H1 (cell line): ENCODE measurements around the gene FEV. TPM values are rescaled to one million over a fixed set of nuclear protein-coding genes. Genes with fewer than 3 reads are reported as not detected.
A peak's percentile ranks its signal among the peaks of the same experiment; 100 is the strongest.

Source experiments
- CTCF ChIA-PET: fragments of 300-600 bp; sonication (Branson Sonifier 250); formaldehyde crosslinking; loops from one replicate; lab custom pipeline; 2021; ENCODE audit not compliant: partially characterized antibody; lab: Charles Lee
- POLR2A ChIA-PET: fragments of 300-600 bp; sonication (Branson Sonifier 250); formaldehyde crosslinking; loops from one replicate; lab custom pipeline; 2021; ENCODE audit warnings: inconsistent platforms; ENCODE audit not compliant: partially characterized antibody; lab: Charles Lee
- DNase-seq, 2 experiments: peaks; one replicate each; pipeline versions ENCODE4 v3.0.0 to v3.0.0-alpha.2; 2010 to 2022; ENCODE audit warnings: low spot score in 2 of 2, low read depth in 1 of 2, mixed read lengths in 1 of 2
- FAIRE-seq: peaks from 2 replicates; lab custom pipeline; 2011; peaks lifted over from hg19 to GRCh38; lab: Jason Lieb, UNC
- H2AFZ ChIP-seq: 2 replicates; pipeline ENCODE4 v1.8.1; 2012; ENCODE audit warnings: low read length, inconsistent platforms
- H2AK5ac ChIP-seq: 2 replicates; pipeline ENCODE4 v1.6.1; 2013; ENCODE audit warnings: low read depth, low read length
- H2BK120ac ChIP-seq: replicated peaks from 2 replicates; pipeline ENCODE3; 2013; ENCODE audit warnings: low read depth, low read length, inconsistent platforms
- H2BK12ac ChIP-seq: 2 replicates; pipeline ENCODE4 v1.6.1; 2013; ENCODE audit warnings: low read depth, low read length
- H2BK15ac ChIP-seq: 2 replicates; pipeline ENCODE4 v1.6.1; 2013; ENCODE audit warnings: low read length
- H2BK20ac ChIP-seq: 2 replicates; pipeline ENCODE4 v1.6.1; 2013; ENCODE audit warnings: low read length
- H2BK5ac ChIP-seq: 2 replicates; pipeline ENCODE4 v1.6.1; 2013; ENCODE audit warnings: low read depth, low read length
- H3K14ac ChIP-seq: 2 replicates; pipeline ENCODE4 v1.6.1; 2013; ENCODE audit warnings: inconsistent platforms; ENCODE audit not compliant: insufficient read length
- H3K18ac ChIP-seq: 2 replicates; pipeline ENCODE4 v1.6.1; 2013; ENCODE audit warnings: low read length; ENCODE audit errors: extremely low read depth
- H3K23ac ChIP-seq: 2 replicates; pipeline ENCODE4 v1.6.1; 2013; ENCODE audit warnings: inconsistent platforms; ENCODE audit not compliant: insufficient read length
- H3K23me2 ChIP-seq: 2 replicates; pipeline ENCODE4 v1.6.1; 2013; ENCODE audit warnings: low read depth, low read length
- H3K27ac ChIP-seq: 2 replicates; pipeline ENCODE4 v1.6.1; 2011; ENCODE audit warnings: low read depth, low read length, inconsistent platforms
- H3K27me3 ChIP-seq, 4 experiments: replicated peaks in 1 of 4; 1 replicate in 1 of 4; 2 replicates in 3 of 4; pipeline versions ENCODE4 v1.6.1 to v1.8.1; 2011 to 2013; ENCODE audit warnings: low read length in 3 of 4, mild to moderate bottlenecking in 3 of 4, inconsistent platforms in 2 of 4, mixed read lengths in 2 of 4, moderate library complexity in 1 of 4; ENCODE audit not compliant: control insufficient read depth in 3 of 4, insufficient read depth in 3 of 4; ENCODE audit errors: extremely low read depth in 1 of 4
- H3K36me3 ChIP-seq, 4 experiments: 2 replicates each; pipeline versions ENCODE4 v1.6.1 to v1.8.1; 2011 to 2013; ENCODE audit warnings: mild to moderate bottlenecking in 4 of 4, low read length in 3 of 4, moderate library complexity in 2 of 4, control low read depth in 1 of 4, inconsistent platforms in 1 of 4; ENCODE audit not compliant: insufficient read depth in 4 of 4, control insufficient read depth in 2 of 4
- H3K4ac ChIP-seq: replicated peaks from 2 replicates; pipeline ENCODE3; 2013; ENCODE audit warnings: low read length, low read depth, mixed read lengths, inconsistent platforms; ENCODE audit not compliant: insufficient read length
- H3K4me1 ChIP-seq, 4 experiments: replicated peaks in 1 of 4; 1 replicate in 1 of 4; 2 replicates in 3 of 4; pipeline versions ENCODE4 v1.6.1 to v1.8.1; 2011 to 2013; ENCODE audit warnings: low read length in 3 of 4, inconsistent platforms in 2 of 4, mixed read lengths in 1 of 4; ENCODE audit not compliant: insufficient read depth in 4 of 4, control insufficient read depth in 3 of 4
- H3K4me2 ChIP-seq, 2 experiments: 2 replicates each; pipeline versions ENCODE4 v1.6.1 to v1.8.1; 2011 to 2013; ENCODE audit warnings: low read depth in 2 of 2, low read length in 2 of 2, control low read depth in 1 of 2, inconsistent platforms in 1 of 2, mild to moderate bottlenecking in 1 of 2; ENCODE audit not compliant: insufficient read depth in 1 of 2
- H3K4me3 ChIP-seq, 4 experiments: fragments of 200-600, 300-600 bp in 1 of 4; sonication (generic), shearing (Covaris generic), sonication (Bioruptor Twin) in 1 of 4; 2 replicates each; pipeline versions ENCODE4 v1.5.1 to v1.8.1; 2011 to 2016; ENCODE audit warnings: low read length in 4 of 4, low read depth in 3 of 4, control low read depth in 2 of 4, inconsistent platforms in 2 of 4, mild to moderate bottlenecking in 2 of 4, mixed read lengths in 1 of 4, moderate library complexity in 1 of 4; ENCODE audit not compliant: insufficient read depth in 2 of 4; ENCODE audit errors: extremely low read depth in 1 of 4
- H3K56ac ChIP-seq: replicated peaks from 2 replicates; pipeline ENCODE3; 2013; ENCODE audit warnings: low read depth, mild to moderate bottlenecking, mixed read lengths, low read length, inconsistent platforms; ENCODE audit not compliant: insufficient read length
- H3K79me1 ChIP-seq: 2 replicates; pipeline ENCODE4 v1.6.1; 2013; ENCODE audit warnings: low read depth, low read length, control low read depth
- H3K79me2 ChIP-seq, 2 experiments: 2 replicates each; pipeline versions ENCODE4 v1.6.1 to v1.8.1; 2012 to 2013; ENCODE audit warnings: low read length in 2 of 2, mild to moderate bottlenecking in 2 of 2, inconsistent platforms in 1 of 2; ENCODE audit not compliant: insufficient read depth in 2 of 2, control insufficient read depth in 1 of 2
- H3K9ac ChIP-seq, 4 experiments: replicated peaks in 1 of 4; 1 replicate in 1 of 4; 2 replicates in 3 of 4; pipeline versions ENCODE4 v1.6.1 to v1.8.1; 2011 to 2013; ENCODE audit warnings: low read depth in 3 of 4, low read length in 3 of 4, control low read depth in 2 of 4, mild to moderate bottlenecking in 2 of 4, moderate library complexity in 2 of 4, inconsistent platforms in 1 of 4; ENCODE audit errors: extremely low read depth in 1 of 4
- H3K9me3 ChIP-seq, 2 experiments: 2 replicates each; pipeline versions ENCODE4 v1.6.1 to v1.8.1; 2012 to 2013; ENCODE audit warnings: mild to moderate bottlenecking in 2 of 2, moderate library complexity in 2 of 2, control low read depth in 1 of 2, inconsistent platforms in 1 of 2, low read depth in 1 of 2, low read length in 1 of 2, mixed read lengths in 1 of 2; ENCODE audit not compliant: insufficient read depth in 2 of 2
- H4K20me1 ChIP-seq, 2 experiments: replicated peaks in 1 of 2; 2 replicates each; pipeline versions ENCODE3 to v1.8.1; 2011 to 2013; ENCODE audit warnings: inconsistent platforms in 2 of 2, low read length in 2 of 2, mild to moderate bottlenecking in 1 of 2; ENCODE audit not compliant: insufficient read depth in 2 of 2, control insufficient read depth in 1 of 2
- H4K5ac ChIP-seq: 2 replicates; pipeline ENCODE4 v1.6.1; 2013; ENCODE audit warnings: low read length, low read depth, mixed read lengths, inconsistent platforms; ENCODE audit not compliant: insufficient read length
- H4K8ac ChIP-seq: 2 replicates; pipeline ENCODE4 v1.8.0; 2013; ENCODE audit warnings: mild to moderate bottlenecking, moderate library complexity, low read length, inconsistent platforms; ENCODE audit not compliant: insufficient read depth; ENCODE audit errors: extremely low read depth
- H4K91ac ChIP-seq: replicated peaks from 2 replicates; pipeline ENCODE3; 2013; ENCODE audit warnings: low read length, mixed read lengths, inconsistent platforms; ENCODE audit not compliant: insufficient read length
- BCL11A ChIP-seq, 2 experiments: IDR thresholded peaks; one replicate each; pipeline ENCODE4 v1.6.1; 2011; ENCODE audit warnings: low read depth in 2 of 2, low read length in 2 of 2, mild to moderate bottlenecking in 2 of 2
- CEBPB ChIP-seq: IDR thresholded peaks from 2 replicates; pipeline ENCODE4 v1.6.1; 2012; ENCODE audit warnings: low read depth, low read length
- CREB1 ChIP-seq: IDR thresholded peaks from 2 replicates; pipeline ENCODE4 v1.6.1; 2012; ENCODE audit warnings: inconsistent platforms
- HDAC2 ChIP-seq, 2 experiments: fragments of 300-600 bp in 1 of 2; sonication (generic) in 1 of 2; IDR thresholded peaks; 2 replicates each; pipeline ENCODE4 v1.6.1; 2011 to 2012; ENCODE audit warnings: low read depth in 2 of 2, low read length in 2 of 2, mild to moderate bottlenecking in 2 of 2, moderate library complexity in 2 of 2, borderline replicate concordance in 1 of 2, inconsistent platforms in 1 of 2
- KDM4A ChIP-seq: IDR thresholded peaks from one replicate; pipeline ENCODE4 v1.7.1; 2012; ENCODE audit warnings: low read depth, mild to moderate bottlenecking, moderate library complexity, low read length, inconsistent platforms; ENCODE audit not compliant: severe bottlenecking
- YY1 ChIP-seq: IDR thresholded peaks from 2 replicates; pipeline ENCODE4 v1.6.1; 2011; ENCODE audit warnings: low read depth, mild to moderate bottlenecking, low read length
- WGBS, 2 experiments: shearing (Covaris generic) in 1 of 2; methylation state at CpG; one replicate each; pipeline versions ENCODE4 v1.1.6 to v1.1.7; 2013 to 2015; ENCODE audit warnings: low lambda C conversion rate in 2 of 2, mixed read lengths in 2 of 2, inconsistent platforms in 1 of 2, low coverage in 1 of 2, missing lambda C conversion rate in 1 of 2; ENCODE audit not compliant: insufficient replicate concordance in 2 of 2, insufficient coverage in 1 of 2, insufficient read length in 1 of 2; ENCODE audit errors: extremely low coverage in 1 of 2, missing lambda C conversion rate in 1 of 2; 5-methylcytosine and 5-hydroxymethylcytosine counted together
- polyA plus RNA-seq, 7 experiments: library from polyadenylated mRNA; depleted of rRNA in 3 of 7; stranded (reverse) in 5 of 7; unstranded in 2 of 7; fragments of >200 nt in 5 of 7; fragments of 200-250 nt in 2 of 7; gene quantifications; 1 replicate in 5 of 7; 2 replicates in 1 of 7; 4 replicates in 1 of 7; pipeline versions ENCODE4 v1.2.1 to v1.2.3, GENCODE V29; 2011 to 2013; ENCODE audit warnings: missing spikeins in 2 of 7, mixed read lengths in 2 of 7
- total RNA-seq: library from RNA; stranded (reverse); fragmentation: NEBNext Ultra II Directional; extraction: Animal tissue kit (Norgen Biotek cat#: 25700); gene quantifications from 2 replicates; pipeline ENCODE4 v1.2.1, GENCODE V29; 2021
- TF ChIP-seq, protein P1 (sequence below), 3 experiments: IDR thresholded peaks; 1 replicate in 2 of 3; 2 replicates in 1 of 3; pipeline versions ENCODE4 v1.5.1 to v1.6.1; 2011; ENCODE audit warnings: low read length in 3 of 3, mild to moderate bottlenecking in 3 of 3, inconsistent platforms in 2 of 3, low read depth in 1 of 3, moderate library complexity in 1 of 3; ENCODE audit not compliant: insufficient read depth in 1 of 3; ENCODE audit errors: control extremely low read depth in 1 of 3

FEV gene
- total and polyA plus RNA-seq, 2 of the 8 experiments (the other 6 are each of a cell fraction or from before 2014, with no cell fraction given): not detected

GRCh38 chr2:218979846-218980734, 4.9 kb downstream of the FEV start:
- no peaks in the 10 kb centered on the region for H3K79me2 ChIP-seq
- no peak overlapping the region for H3K56ac ChIP-seq
- no peak overlapping the region for H3K23ac ChIP-seq
- H3K27me3 ChIP-seq: peaks cover 54 to 95% (median 79%) of the 10 kb centered on the region in 4 experiments
- H4K91ac ChIP-seq: no peak overlapping the region
- no peak overlapping the region for H2BK15ac ChIP-seq
- no peak overlapping the region for H2BK120ac ChIP-seq
- peaks cover 6% of the 10 kb centered on the region; the same call in 1 of the 2 replicates for H3K23me2 ChIP-seq
- H2BK20ac ChIP-seq: no peak overlapping the region
- H3K4ac ChIP-seq: no peak overlapping the region
- CTCF ChIA-PET: interaction anchor here (0.6 to 13.0 kb wide), 48 partner anchors 10 to 319 kb away, joined by 3 to 284 read pairs (median 6); partner anchors contain the start of genes CFAP65, CRYBA2, WNT10A and WNT6
- H3K4me3 ChIP-seq: peak overlapping the region in 2 of 4 experiments; percentile 12 to 48; a peak in 4 of 8 replicates
- 4% methylated on average over 22 of the region's 39 CpGs; no CpG with 5 or more reads in 1 of the 2 experiments for WGBS, 2 experiments
- H3K18ac ChIP-seq: no peak overlapping the region; the same call in 1 of the 2 replicates
- no peaks in the 10 kb centered on the region for H3K9me3 ChIP-seq
- no peak overlapping the region for H2AFZ ChIP-seq
- H4K5ac ChIP-seq: no peak overlapping the region
- peaks cover 0 to 25% (median 19%) of the 10 kb centered on the region in 4 experiments; a peak in 6 of 7 replicates for H3K4me1 ChIP-seq
- H2BK12ac ChIP-seq: no peak overlapping the region
- H3K36me3 ChIP-seq: peaks cover 0 to 7% (median 0%) of the 10 kb centered on the region in 4 experiments; a peak in 1 of 8 replicates
- POLR2A ChIA-PET: interaction anchor here (1.0 to 3.1 kb wide), 6 partner anchors 15 to 119 kb away, joined by 3 to 9 read pairs (median 6); partner anchors contain the start of gene CDK5R2
- no peak overlapping the region for H4K8ac ChIP-seq
- no peaks in the 10 kb centered on the region for H3K79me1 ChIP-seq
- FAIRE-seq (no peak), DNase-seq (peak in 1 of 2 experiments; percentile 97)
- no peak overlapping the region for H2BK5ac ChIP-seq
- H3K4me2 ChIP-seq: peak overlapping the region; percentile 11 to 63
- H3K9ac ChIP-seq: no peak overlapping the region
- no peak overlapping the region for H2AK5ac ChIP-seq
- H3K14ac ChIP-seq: no peak overlapping the region
- peaks cover 6 to 21% of the 10 kb centered on the region in 2 experiments for H4K20me1 ChIP-seq
- H3K27ac ChIP-seq: no peak overlapping the region
- TF ChIP-seq YY1 (peak; percentile 39; the same call in 1 of the 2 replicates), CEBPB (0 out of 2 replicates have a peak, but pooled peaks have one; percentile 25), CREB1 (peak; percentile 56), KDM4A (peak; percentile 25), BCL11A (IDR thresholded peaks at IDR 0.05; ENCODE audit: low read depth in 2 of 2, low read length in 2 of 2) (no peak), HDAC2 (IDR thresholded peaks at IDR 0.05; ENCODE audit: borderline replicate concordance in 1 of 2, low read depth in 2 of 2, low read length in 2 of 2) (0 out of 4 replicates have a peak, but pooled peaks of 1 of the 2 experiments have one; percentile 35)
- TF ChIP-seq, protein P1, sequence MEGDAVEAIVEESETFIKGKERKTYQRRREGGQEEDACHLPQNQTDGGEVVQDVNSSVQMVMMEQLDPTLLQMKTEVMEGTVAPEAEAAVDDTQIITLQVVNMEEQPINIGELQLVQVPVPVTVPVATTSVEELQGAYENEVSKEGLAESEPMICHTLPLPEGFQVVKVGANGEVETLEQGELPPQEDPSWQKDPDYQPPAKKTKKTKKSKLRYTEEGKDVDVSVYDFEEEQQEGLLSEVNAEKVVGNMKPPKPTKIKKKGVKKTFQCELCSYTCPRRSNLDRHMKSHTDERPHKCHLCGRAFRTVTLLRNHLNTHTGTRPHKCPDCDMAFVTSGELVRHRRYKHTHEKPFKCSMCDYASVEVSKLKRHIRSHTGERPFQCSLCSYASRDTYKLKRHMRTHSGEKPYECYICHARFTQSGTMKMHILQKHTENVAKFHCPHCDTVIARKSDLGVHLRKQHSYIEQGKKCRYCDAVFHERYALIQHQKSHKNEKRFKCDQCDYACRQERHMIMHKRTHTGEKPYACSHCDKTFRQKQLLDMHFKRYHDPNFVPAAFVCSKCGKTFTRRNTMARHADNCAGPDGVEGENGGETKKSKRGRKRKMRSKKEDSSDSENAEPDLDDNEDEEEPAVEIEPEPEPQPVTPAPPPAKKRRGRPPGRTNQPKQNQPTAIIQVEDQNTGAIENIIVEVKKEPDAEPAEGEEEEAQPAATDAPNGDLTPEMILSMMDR (IDR thresholded peaks at IDR 0.05; ENCODE audit: control extremely low read depth in 1 of 3, insufficient read depth in 1 of 3, low read depth in 1 of 3, low read length in 3 of 3): peak in 2 of 3 experiments; percentile 94; a peak in 3 of 4 replicates
